Activated CD4-positive, alpha-beta T cell treated with anti-CD3 and anti-CD28 coated beads, Interleukin-2, amount 10 ng/mL, durations not matched to agents 24 days and 14 days (primary cell): ENCODE measurements around the gene SRP68. TPM values are rescaled to one million over a fixed set of nuclear protein-coding genes. Genes with fewer than 3 reads are reported as not detected.

Experiments
- DNase-seq: peaks from one replicate; pipeline ENCODE4 v3.0.0; 2022
- H3K27ac Mint-ChIP-seq: one replicate; pipeline ENCODE4 v1.8.0; 2022; ENCODE audit warnings: mild to moderate bottlenecking, mixed read lengths
- H3K27me3 Mint-ChIP-seq: one replicate; pipeline ENCODE4 v1.8.0; 2022; ENCODE audit warnings: mixed read lengths
- H3K36me3 Mint-ChIP-seq: one replicate; pipeline ENCODE4 v1.8.0; 2022; ENCODE audit warnings: low read depth, mild to moderate bottlenecking, mixed read lengths
- H3K4me1 Mint-ChIP-seq: one replicate; pipeline ENCODE4 v1.8.0; 2021; ENCODE audit warnings: mixed read lengths
- H3K4me3 Mint-ChIP-seq: one replicate; pipeline ENCODE4 v1.8.0; 2022; ENCODE audit warnings: mild to moderate bottlenecking, moderate library complexity, mixed read lengths
- H3K9me3 Mint-ChIP-seq: one replicate; pipeline ENCODE4 v1.8.0; 2021; ENCODE audit warnings: mixed read lengths
- intact Hi-C: fragments of 100-400 bp; cut with micrococcal nuclease; formaldehyde crosslinking; loops from one replicate; pipeline ENCODE4 v1.15.1; 2023
- total RNA-seq: library from RNA; stranded (reverse); gene quantifications from 2 replicates; pipeline ENCODE4 v1.2.3, GENCODE V29; 2022

The SRP68 gene
- total RNA-seq, 1 donor from 2014 or later: 170 TPM

- Mint-ChIP-seq H3K27me3 (no peaks in the 10 kb centered on the region), H3K36me3 (peaks cover 24% of the 10 kb centered on the region), H3K9me3 (no peaks in the 10 kb centered on the region), H3K27ac (no peak overlapping the region), H3K4me3 (no peak overlapping the region), H3K4me1 (peaks cover 8% of the 10 kb centered on the region)
- intact Hi-C loops: no loop called here
- DNase-seq: no peak
Measured at GRCh38 chr17:76034428-76035350, 37.6 kb downstream of the SRP68 start.

- Mint-ChIP-seq H3K4me3 (no peak overlapping the region), H3K9me3 (no peaks in the 10 kb centered on the region), H3K27ac (no peak overlapping the region), H3K36me3 (peaks cover 9% of the 10 kb centered on the region), H3K27me3 (no peaks in the 10 kb centered on the region), H3K4me1 (peaks cover 14% of the 10 kb centered on the region)
- DNase-seq: no peak
- intact Hi-C loops: no loop called here
Measured at GRCh38 chr17:76033139-76033538, 39.2 kb downstream of the SRP68 start.

GRCh38 chr17:76032780-76033108, 39.6 kb downstream of the SRP68 start:
- intact Hi-C loops: no loop called here
- no peaks in the 10 kb centered on the region for H3K27me3 Mint-ChIP-seq

GRCh38 chr17:76032073-76032779, 40.1 kb downstream of the SRP68 start:
- intact Hi-C loops: no loop called here
- Mint-ChIP-seq H3K27ac (no peak overlapping the region), H3K36me3 (peaks cover 3% of the 10 kb centered on the region), H3K4me1 (peaks cover 14% of the 10 kb centered on the region), H3K9me3 (no peaks in the 10 kb centered on the region), H3K4me3 (no peak overlapping the region), H3K27me3 (no peaks in the 10 kb centered on the region)
- DNase-seq: no peak

More at GRCh38 chr17:76032780-76033108, 39.6 kb downstream of the SRP68 start:
- Mint-ChIP-seq H3K27ac (no peak overlapping the region), H3K4me3 (no peak overlapping the region), H3K4me1 (peaks cover 14% of the 10 kb centered on the region), H3K9me3 (no peaks in the 10 kb centered on the region), H3K36me3 (peaks cover 6% of the 10 kb centered on the region)
- DNase-seq: no peak

GRCh38 chr17:76027159-76027839, 45.0 kb downstream of the SRP68 start, which contains the start of gene EVPL:
EVPL (minus strand) TSS chr17:76027306; CDS start chr17:76027198, 108 bp downstream.
- DNase-seq: no peak
- Mint-ChIP-seq H3K36me3 (no peaks in the 10 kb centered on the region), H3K27me3 (no peaks in the 10 kb centered on the region), H3K9me3 (no peaks in the 10 kb centered on the region), H3K4me1 (peaks cover 10% of the 10 kb centered on the region), H3K27ac (no peak within 1 kb of the TSS), H3K4me3 (no peak within 1 kb of the TSS)
- intact Hi-C loops: no loop called here

- no peaks in the 10 kb centered on the region for H3K36me3 Mint-ChIP-seq
- H3K4me3 Mint-ChIP-seq: no peak overlapping the region
- H3K4me1 Mint-ChIP-seq: peaks cover 10% of the 10 kb centered on the region
- DNase-seq: no peak
- intact Hi-C loops: no loop called here
- no peak overlapping the region for H3K27ac Mint-ChIP-seq
- H3K9me3 Mint-ChIP-seq: no peaks in the 10 kb centered on the region
- H3K27me3 Mint-ChIP-seq: no peaks in the 10 kb centered on the region
Measured at GRCh38 chr17:76026714-76027158, 45.6 kb downstream of the SRP68 start.

GRCh38 chr17:76025294-76025693, 47.0 kb downstream of the SRP68 start:
- Mint-ChIP-seq H3K27ac (no peak overlapping the region), H3K9me3 (no peaks in the 10 kb centered on the region), H3K27me3 (no peaks in the 10 kb centered on the region), H3K4me3 (no peak overlapping the region), H3K36me3 (no peaks in the 10 kb centered on the region), H3K4me1 (peaks cover 10% of the 10 kb centered on the region)
- DNase-seq: no peak
- intact Hi-C loops: no loop called here

- H3K9me3 Mint-ChIP-seq: no peaks in the 10 kb centered on the region
- H3K4me1 Mint-ChIP-seq: peaks cover 5% of the 10 kb centered on the region
- no peak for DNase-seq
- no peaks in the 10 kb centered on the region for H3K27me3 Mint-ChIP-seq
- H3K4me3 Mint-ChIP-seq: no peak overlapping the region
- no peaks in the 10 kb centered on the region for H3K36me3 Mint-ChIP-seq
- intact Hi-C loops: no loop called here
- no peak overlapping the region for H3K27ac Mint-ChIP-seq
Measured at GRCh38 chr17:76024353-76024752, 48.0 kb downstream of the SRP68 start.

- no peaks in the 10 kb centered on the region for H3K36me3 Mint-ChIP-seq
- no peak overlapping the region for H3K27ac Mint-ChIP-seq
- no peak for DNase-seq
- intact Hi-C loops: no loop called here
- no peaks in the 10 kb centered on the region for H3K9me3 Mint-ChIP-seq
- H3K4me3 Mint-ChIP-seq: no peak overlapping the region
- no peaks in the 10 kb centered on the region for H3K4me1 Mint-ChIP-seq
- H3K27me3 Mint-ChIP-seq: no peaks in the 10 kb centered on the region
Measured at GRCh38 chr17:76023900-76024237, 48.4 kb downstream of the SRP68 start.

- no peaks in the 10 kb centered on the region for H3K4me1 Mint-ChIP-seq
- H3K9me3 Mint-ChIP-seq: no peaks in the 10 kb centered on the region
- no peaks in the 10 kb centered on the region for H3K27me3 Mint-ChIP-seq
- H3K27ac Mint-ChIP-seq: no peak overlapping the region
- no peaks in the 10 kb centered on the region for H3K36me3 Mint-ChIP-seq
- H3K4me3 Mint-ChIP-seq: no peak overlapping the region
- DNase-seq: no peak
- intact Hi-C loops: no loop called here
Measured at GRCh38 chr17:76022973-76023899, 49.1 kb downstream of the SRP68 start.

GRCh38 chr17:76022285-76022684, 50.0 kb downstream of the SRP68 start:
- no peaks in the 10 kb centered on the region for H3K9me3 Mint-ChIP-seq
- intact Hi-C loops: no loop called here
- DNase-seq: no peak
- H3K27me3 Mint-ChIP-seq: no peaks in the 10 kb centered on the region
- no peak overlapping the region for H3K27ac Mint-ChIP-seq
- no peaks in the 10 kb centered on the region for H3K4me1 Mint-ChIP-seq
- no peak overlapping the region for H3K4me3 Mint-ChIP-seq
- no peaks in the 10 kb centered on the region for H3K36me3 Mint-ChIP-seq

GRCh38 chr17:76019833-76020467, 52.4 kb downstream of the SRP68 start:
- Mint-ChIP-seq H3K27ac (no peak overlapping the region), H3K36me3 (no peaks in the 10 kb centered on the region), H3K9me3 (no peaks in the 10 kb centered on the region), H3K4me3 (no peak overlapping the region), H3K27me3 (no peaks in the 10 kb centered on the region), H3K4me1 (no peaks in the 10 kb centered on the region)
- intact Hi-C loops: no loop called here
- no peak for DNase-seq

GRCh38 chr17:76018801-76019200, 53.5 kb downstream of the SRP68 start:
- DNase-seq: no peak
- Mint-ChIP-seq H3K9me3 (no peaks in the 10 kb centered on the region), H3K27ac (no peak overlapping the region), H3K36me3 (no peaks in the 10 kb centered on the region), H3K4me1 (peaks cover 4% of the 10 kb centered on the region), H3K4me3 (no peak overlapping the region), H3K27me3 (no peaks in the 10 kb centered on the region)
- intact Hi-C loops: no loop called here
